ENCODE data around the gene TMEM114. TPM values are rescaled to one million over a fixed set of nuclear protein-coding genes. Genes with fewer than 3 reads are reported as not detected.
A peak's percentile ranks its signal among the peaks of the same experiment; 100 is the strongest.

Gene TMEM114
- total and polyA plus RNA-seq, 3 experiments from 2014 or later, result not detected

- H3K27ac ChIP-seq (ENCODE audit: low read depth, low read length), result no peak overlapping the region
- H3K4me3 ChIP-seq (ENCODE audit: low read length), result no peak overlapping the region
- H3K27me3 ChIP-seq (ENCODE audit: insufficient read depth, low read length, poor library complexity, severe bottlenecking), result no peaks in the 10 kb centered on the region
- no peaks in the 10 kb centered on the region for H3K4me1 ChIP-seq (ENCODE audit: insufficient read depth, low read length)
- Mint-ChIP-seq H3K27ac (peak overlapping the region in 3 of 8 donors; percentile 40 to 86 (median 47)), H3K4me3 (no peak overlapping the region), H3K27me3 (no peaks in the 10 kb centered on the region), H3K9me3 (no peaks in the 10 kb centered on the region), H3K36me3 (peaks cover 9 to 92% (median 18%) of the 10 kb centered on the region in 3 donors), H3K4me1 (peaks cover 11 to 29% (median 17%) of the 10 kb centered on the region in 3 donors)
- peaks cover 62% of the 10 kb centered on the region for H3K36me3 ChIP-seq (ENCODE audit: insufficient read depth, low read length)
- no peak for DNase-seq
- POLR2A ChIA-PET, result no interaction called here
- CTCF ChIA-PET, result no interaction called here
- no peaks in the 10 kb centered on the region for H3K9me3 ChIP-seq (ENCODE audit: low read length)
Observed at GRCh38 chr16:8628981-8629725, 38.8 kb upstream of the TMEM114 start.

GRCh38 chr16:8627456-8627855 lies 37.1 kb upstream of the TMEM114 start:
- peaks cover 48% of the 10 kb centered on the region for H3K36me3 ChIP-seq (ENCODE audit: insufficient read depth, low read length)
- no peak overlapping the region for H3K27ac Mint-ChIP-seq
- CTCF ChIA-PET, result interaction anchor here (1.1 to 1.5 kb wide), 2 partner anchors 253 to 507 kb away, joined by 3 read pairs; no protein-coding TSS in a partner anchor

GRCh38 chr16:8626946-8627345 lies 36.6 kb upstream of the TMEM114 start:
- ChIA-PET CTCF (interaction anchor here (1.1 kb wide), 1 partner anchor 508 kb away, joined by 3 read pairs; no protein-coding TSS in a partner anchor), POLR2A (interaction anchor here (0.6 kb wide), 1 partner anchor 53 kb away, joined by 5 read pairs; no protein-coding TSS in a partner anchor)
- H3K36me3 Mint-ChIP-seq, result peaks cover 9 to 75% (median 16%) of the 10 kb centered on the region in 3 donors
- H3K36me3 ChIP-seq (ENCODE audit: insufficient read depth, low read length), result peaks cover 47% of the 10 kb centered on the region
- no peaks in the 10 kb centered on the region for H3K9me3 Mint-ChIP-seq
- H3K27me3 ChIP-seq (ENCODE audit: insufficient read depth, low read length, poor library complexity, severe bottlenecking), result no peaks in the 10 kb centered on the region
- no peak for DNase-seq
- H3K27me3 Mint-ChIP-seq, result no peaks in the 10 kb centered on the region
- H3K27ac Mint-ChIP-seq, result peak overlapping the region in 1 of 8 donors; percentile 23
- H3K4me3 Mint-ChIP-seq, result peak overlapping the region in 1 of 7 donors; percentile 42
- no peak overlapping the region for H3K27ac ChIP-seq (ENCODE audit: low read depth, low read length)
- H3K4me3 ChIP-seq (ENCODE audit: low read length), result no peak overlapping the region
- peaks cover 14% of the 10 kb centered on the region for H3K4me1 ChIP-seq (ENCODE audit: insufficient read depth, low read length)
- peaks cover 18 to 40% (median 37%) of the 10 kb centered on the region in 3 donors for H3K4me1 Mint-ChIP-seq
- H3K9me3 ChIP-seq (ENCODE audit: low read length), result no peaks in the 10 kb centered on the region

More at GRCh38 chr16:8627456-8627855, 37.1 kb upstream of the TMEM114 start:
- Mint-ChIP-seq H3K4me3 (no peak overlapping the region), H3K36me3 (peaks cover 9 to 75% (median 18%) of the 10 kb centered on the region in 3 donors), H3K4me1 (peaks cover 13 to 35% (median 32%) of the 10 kb centered on the region in 3 donors), H3K27me3 (no peaks in the 10 kb centered on the region), H3K9me3 (no peaks in the 10 kb centered on the region)
- Histone ChIP-seq H3K27ac (ENCODE audit: low read depth, low read length) (no peak overlapping the region), H3K4me1 (ENCODE audit: insufficient read depth, low read length) (peaks cover 9% of the 10 kb centered on the region), H3K4me3 (ENCODE audit: low read length) (no peak overlapping the region), H3K9me3 (ENCODE audit: low read length) (no peaks in the 10 kb centered on the region), H3K27me3 (ENCODE audit: insufficient read depth, low read length, poor library complexity, severe bottlenecking) (no peaks in the 10 kb centered on the region)
- DNase-seq, result no peak
- POLR2A ChIA-PET, result no interaction called here

- Mint-ChIP-seq H3K4me3 (no peak overlapping the region), H3K4me1 (peaks cover 20 to 42% (median 41%) of the 10 kb centered on the region in 3 donors), H3K36me3 (peaks cover 9 to 63% (median 16%) of the 10 kb centered on the region in 3 donors), H3K27ac (peak overlapping the region in 1 of 8 donors; percentile 54), H3K9me3 (no peaks in the 10 kb centered on the region), H3K27me3 (no peaks in the 10 kb centered on the region)
- Histone ChIP-seq H3K27ac (ENCODE audit: low read depth, low read length) (no peak overlapping the region), H3K9me3 (ENCODE audit: low read length) (no peaks in the 10 kb centered on the region), H3K27me3 (ENCODE audit: insufficient read depth, low read length, poor library complexity, severe bottlenecking) (no peaks in the 10 kb centered on the region), H3K4me1 (ENCODE audit: insufficient read depth, low read length) (peaks cover 15% of the 10 kb centered on the region), H3K4me3 (ENCODE audit: low read length) (no peak overlapping the region), H3K36me3 (ENCODE audit: insufficient read depth, low read length) (peaks cover 37% of the 10 kb centered on the region)
- ChIA-PET CTCF (no interaction called here), POLR2A (no interaction called here)
- DNase-seq, result no peak
Observed at GRCh38 chr16:8625491-8626087, 35.3 kb upstream of the TMEM114 start.

- POLR2A ChIA-PET, result no interaction called here
- H3K4me3 Mint-ChIP-seq, result peak overlapping the region in 3 of 7 donors; percentile 41 to 94 (median 75)
Observed at GRCh38 chr16:8623634-8624033, 33.3 kb upstream of the TMEM114 start.

GRCh38 chr16:8622315-8622656 lies 32.0 kb upstream of the TMEM114 start:
- DNase-seq, result no peak
- peaks cover 4 to 30% (median 5%) of the 10 kb centered on the region in 3 donors for H3K36me3 Mint-ChIP-seq
- ChIA-PET CTCF (interaction anchor here (1.2 kb wide), 1 partner anchor 257 kb away, joined by 3 read pairs; no protein-coding TSS in a partner anchor), POLR2A (no interaction called here)
- H3K4me3 ChIP-seq (ENCODE audit: low read length), result peak overlapping the region; percentile 96
- H3K27me3 ChIP-seq (ENCODE audit: insufficient read depth, low read length, poor library complexity, severe bottlenecking), result no peaks in the 10 kb centered on the region
- peak overlapping the region; percentile 73 to 93 (median 88) for H3K27ac Mint-ChIP-seq
- H3K4me1 ChIP-seq (ENCODE audit: insufficient read depth, low read length), result peaks cover 15% of the 10 kb centered on the region
- peaks cover 4% of the 10 kb centered on the region for H3K36me3 ChIP-seq (ENCODE audit: insufficient read depth, low read length)
- H3K27ac ChIP-seq (ENCODE audit: low read depth, low read length), result peak overlapping the region; percentile 87
- peaks cover 20 to 40% (median 33%) of the 10 kb centered on the region in 3 donors for H3K4me1 Mint-ChIP-seq
- H3K4me3 Mint-ChIP-seq, result peak overlapping the region; percentile 90 to 97 (median 93)
- no peaks in the 10 kb centered on the region for H3K9me3 ChIP-seq (ENCODE audit: low read length)
- no peaks in the 10 kb centered on the region for H3K9me3 Mint-ChIP-seq
- peaks cover 3 to 5% of the 10 kb centered on the region in 2 donors for H3K27me3 Mint-ChIP-seq

More at GRCh38 chr16:8623634-8624033, 33.3 kb upstream of the TMEM114 start:
- H3K4me3 ChIP-seq (ENCODE audit: low read length), result no peak overlapping the region
- Mint-ChIP-seq H3K9me3 (no peaks in the 10 kb centered on the region), H3K27ac (no peak overlapping the region), H3K27me3 (peaks cover 0 to 3% of the 10 kb centered on the region in 2 donors), H3K4me1 (peaks cover 20 to 42% (median 41%) of the 10 kb centered on the region in 3 donors), H3K36me3 (peaks cover 9 to 43% (median 11%) of the 10 kb centered on the region in 3 donors)
- no peak for DNase-seq
- peaks cover 15% of the 10 kb centered on the region for H3K4me1 ChIP-seq (ENCODE audit: insufficient read depth, low read length)
- H3K27me3 ChIP-seq (ENCODE audit: insufficient read depth, low read length, poor library complexity, severe bottlenecking), result no peaks in the 10 kb centered on the region
- H3K27ac ChIP-seq (ENCODE audit: low read depth, low read length), result no peak overlapping the region
- CTCF ChIA-PET, result no interaction called here
- no peaks in the 10 kb centered on the region for H3K9me3 ChIP-seq (ENCODE audit: low read length)
- peaks cover 17% of the 10 kb centered on the region for H3K36me3 ChIP-seq (ENCODE audit: insufficient read depth, low read length)

GRCh38 chr16:8621572-8622314 lies 31.4 kb upstream of the TMEM114 start, which contains the start of gene METTL22:
TSS of gene METTL22 (plus strand) at chr16:8621698. CDS start at chr16:8625666, 3,968 bp downstream.
- ChIA-PET CTCF (interaction anchor here (1.2 kb wide), 1 partner anchor 258 kb away, joined by 3 read pairs; no protein-coding TSS in a partner anchor), POLR2A (no interaction called here)
- no peaks in the 10 kb centered on the region for H3K36me3 ChIP-seq (ENCODE audit: insufficient read depth, low read length)
- Mint-ChIP-seq H3K4me1 (peaks cover 17 to 36% (median 29%) of the 10 kb centered on the region in 3 donors), H3K36me3 (peaks cover 0 to 25% (median 0%) of the 10 kb centered on the region in 3 donors), H3K27ac (peak within 1 kb of the TSS; percentile 73 to 93 (median 88)), H3K4me3 (peak within 1 kb of the TSS; percentile 90 to 97 (median 93)), H3K9me3 (no peaks in the 10 kb centered on the region), H3K27me3 (peaks cover 3 to 5% of the 10 kb centered on the region in 2 donors)
- H3K9me3 ChIP-seq (ENCODE audit: low read length), result no peaks in the 10 kb centered on the region
- H3K27me3 ChIP-seq (ENCODE audit: insufficient read depth, low read length, poor library complexity, severe bottlenecking), result no peaks in the 10 kb centered on the region
- peak; percentile 89 to 93 (median 91) for DNase-seq
- peaks cover 15% of the 10 kb centered on the region for H3K4me1 ChIP-seq (ENCODE audit: insufficient read depth, low read length)
- H3K4me3 ChIP-seq (ENCODE audit: low read length), result peak within 1 kb of the TSS; percentile 96
- peak within 1 kb of the TSS; percentile 87 for H3K27ac ChIP-seq (ENCODE audit: low read depth, low read length)
